Mucosa of gallbladder (tissue), 1 donor: Measurements from ENCODE around the gene CWF19L1. TPM values are rescaled to one million over a fixed set of nuclear protein-coding genes. Genes with fewer than 3 reads are reported as not detected.

Experiments used
- DNase-seq: peaks from one replicate; pipeline ENCODE4 v3.0.0-alpha.2; 2020; ENCODE audit warnings: low spot score
- total RNA-seq: library from RNA; stranded (reverse); gene quantifications from one replicate; pipeline ENCODE4 v1.2.1, GENCODE V29; 2021
- donor health status: DM: no; HTN: no; CAD: no.

The CWF19L1 gene
- total RNA-seq, 1 donor from 2014 or later: 14.0 TPM

DNA sequence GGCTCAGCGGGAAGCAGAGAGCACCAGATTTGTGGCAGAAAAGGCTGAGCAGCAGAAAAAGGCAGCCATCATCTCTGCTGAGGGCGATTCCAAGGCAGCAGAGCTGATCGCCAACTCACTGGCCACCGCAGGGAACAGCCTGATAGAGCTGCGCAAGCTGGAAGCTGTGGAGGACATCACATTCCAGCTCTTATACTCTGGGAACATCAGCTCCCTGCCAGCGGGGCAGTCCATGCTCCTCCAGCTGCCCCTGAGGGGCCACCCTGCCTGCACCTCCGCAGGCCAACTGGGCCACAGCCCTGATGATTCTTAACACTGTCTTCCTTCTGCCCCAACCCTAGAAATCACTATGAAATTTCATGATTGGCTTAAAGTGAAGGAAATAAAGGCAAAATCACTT lies 18.6 kb downstream of the CWF19L1 start:
- no peak for DNase-seq

DNA sequence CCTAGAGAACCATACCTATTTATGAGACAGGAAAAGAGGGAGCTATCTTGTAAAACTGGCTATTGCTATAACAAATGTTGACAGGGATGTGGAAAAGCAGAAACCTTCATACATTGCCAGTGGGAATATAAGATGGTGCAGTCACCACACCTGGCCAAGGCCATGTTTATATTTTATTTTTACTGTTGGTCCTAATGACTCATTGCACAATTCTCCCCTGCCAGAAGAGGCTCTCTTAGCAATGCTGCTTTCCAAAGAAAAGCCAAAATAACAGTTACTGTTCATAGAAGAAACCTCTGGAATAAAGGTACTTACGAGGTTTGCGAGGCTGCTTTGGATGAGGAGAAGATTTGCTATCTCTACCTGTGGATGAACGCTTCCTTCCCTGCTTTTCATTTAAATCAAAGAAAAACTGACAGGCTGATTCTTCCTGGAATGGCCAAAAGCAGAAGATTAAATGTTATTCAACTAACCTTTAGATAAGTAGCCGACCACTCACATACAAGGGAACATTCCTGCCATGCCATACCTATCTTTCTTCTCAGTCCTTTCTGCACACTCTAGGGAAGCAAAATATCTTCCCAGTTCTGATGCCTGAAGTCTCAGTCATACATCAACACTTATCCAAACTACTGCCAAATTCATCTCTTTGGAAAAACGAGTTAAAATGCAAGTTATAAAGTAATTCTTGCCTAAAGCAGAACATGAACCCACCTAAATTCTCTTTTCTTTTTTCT lies 21.8 kb downstream of the CWF19L1 start:
- no peak for DNase-seq

DNA sequence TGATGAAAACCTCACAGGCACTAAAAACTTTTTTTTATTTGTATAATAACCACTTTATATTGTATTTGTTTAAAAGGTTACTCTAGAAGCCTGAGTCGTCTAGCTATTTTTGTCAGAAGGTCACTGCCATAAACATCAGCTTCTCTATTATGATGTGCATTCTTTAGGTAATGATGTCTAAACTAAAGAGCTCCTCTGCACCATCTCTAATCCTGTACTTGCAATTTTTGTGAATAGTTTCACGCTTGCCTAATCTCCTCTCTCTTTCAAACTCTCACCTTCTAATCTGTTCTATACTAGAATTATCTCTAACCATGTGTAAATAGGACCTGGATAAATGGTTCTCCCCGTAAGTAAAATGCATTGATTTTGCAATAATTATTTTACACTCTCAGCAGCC lies 27.6 kb downstream of the CWF19L1 start:
- DNase-seq: no peak

DNA sequence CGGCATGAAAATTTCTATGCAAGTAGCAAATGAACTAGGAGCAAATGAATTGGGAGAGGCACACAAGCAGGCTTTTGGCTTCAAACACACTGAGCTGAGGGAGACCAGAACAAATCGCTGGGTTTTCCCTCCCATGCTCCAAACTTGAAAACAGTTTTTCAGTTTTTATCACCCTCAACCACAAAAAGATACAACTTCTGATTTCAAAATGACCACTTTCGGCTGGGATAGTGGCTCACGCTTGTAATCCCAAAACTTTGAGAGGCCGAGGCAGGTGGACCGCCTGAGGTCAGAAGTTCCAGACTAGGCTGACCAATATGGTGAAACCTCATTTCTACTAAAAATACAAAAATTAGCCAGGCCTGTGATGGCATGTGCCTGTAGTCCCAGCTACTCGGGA lies 29.0 kb downstream of the CWF19L1 start:
- no peak for DNase-seq

DNA sequence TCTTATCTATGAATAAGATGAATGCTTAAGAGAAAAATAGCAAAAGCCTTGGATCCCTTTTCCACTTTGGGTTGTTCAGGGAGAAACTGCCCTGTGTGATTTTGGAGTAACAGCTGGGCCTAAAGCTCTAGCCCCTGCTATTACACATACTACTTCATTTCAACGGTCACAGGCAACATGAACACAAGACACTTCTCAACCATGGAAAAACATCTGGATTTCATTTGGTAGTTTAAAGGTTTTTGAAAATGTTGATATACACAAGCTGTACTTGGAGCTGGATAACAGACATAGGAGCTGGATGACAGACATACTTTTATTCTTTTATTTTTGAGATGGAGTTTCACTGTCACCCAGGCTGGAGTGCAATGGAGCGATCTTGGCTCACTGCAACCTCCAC lies 35.3 kb downstream of the CWF19L1 start:
- no peak for DNase-seq

DNA sequence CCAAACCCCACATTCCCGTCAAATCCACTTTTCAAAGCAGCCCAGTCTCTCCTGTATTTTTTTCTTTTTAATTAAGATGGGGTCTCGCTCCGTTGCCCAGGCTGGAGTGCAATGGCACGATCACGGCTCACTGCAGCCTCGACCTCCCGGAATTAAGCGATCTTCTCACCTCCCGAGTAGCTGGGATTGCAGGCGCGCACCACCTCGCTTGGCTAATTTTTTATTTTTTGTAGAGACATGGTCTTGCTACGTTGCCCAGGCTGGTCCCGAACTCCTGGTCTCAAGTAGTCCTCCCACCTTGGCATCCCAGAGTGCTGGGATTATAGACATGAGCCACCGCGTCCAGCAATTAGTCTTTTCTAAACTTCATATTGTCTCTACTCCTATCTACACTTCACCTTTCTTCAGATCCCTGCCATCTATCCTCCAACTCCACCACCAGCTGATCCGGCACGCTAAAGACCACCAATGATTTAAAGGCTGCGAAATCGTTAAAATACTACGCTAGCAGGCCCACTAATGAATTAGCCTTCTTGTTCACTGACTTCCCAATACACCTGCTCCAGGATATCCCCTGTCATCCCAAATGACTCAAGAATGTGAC lies 37.5 kb downstream of the CWF19L1 start:
- no peak for DNase-seq

DNA sequence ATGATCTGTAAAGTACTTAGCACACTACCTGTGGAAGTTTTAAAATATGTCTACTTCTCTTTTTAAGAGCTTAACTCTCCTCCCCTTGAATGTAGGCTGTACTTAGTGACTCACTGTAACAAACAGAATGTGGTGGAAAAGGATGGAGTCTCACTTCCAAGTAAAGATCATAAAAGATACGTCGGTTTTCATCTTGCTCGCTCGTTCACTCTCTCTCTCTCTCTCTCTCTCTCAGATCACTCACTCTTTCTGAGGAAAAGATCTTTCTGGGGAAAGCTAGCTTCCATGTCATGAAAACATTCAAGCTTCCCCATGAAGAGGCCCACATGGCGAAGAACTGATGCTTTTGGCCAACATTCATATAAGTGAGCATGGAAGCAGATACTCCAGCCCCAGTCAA lies 43.6 kb downstream of the CWF19L1 start:
- no peak for DNase-seq

DNA sequence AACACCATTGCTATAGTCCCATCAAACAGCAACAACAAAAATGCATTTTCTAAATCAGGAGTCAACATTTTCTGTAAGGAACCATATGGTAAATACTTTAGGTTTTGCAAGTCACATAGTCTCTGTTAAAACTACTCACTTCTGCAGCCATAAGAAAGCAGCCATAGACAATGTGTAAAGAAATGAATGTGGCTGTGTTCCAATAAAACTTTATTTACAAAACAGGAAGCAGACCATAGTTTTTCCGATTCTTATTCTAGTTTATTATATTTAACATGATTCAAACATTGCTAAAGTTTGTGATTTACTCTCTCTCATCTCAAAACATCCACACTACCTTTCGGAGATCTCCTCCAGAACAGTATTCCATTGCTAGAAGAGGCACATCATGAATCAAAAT lies 44.9 kb downstream of the CWF19L1 start:
- DNase-seq: no peak

DNA sequence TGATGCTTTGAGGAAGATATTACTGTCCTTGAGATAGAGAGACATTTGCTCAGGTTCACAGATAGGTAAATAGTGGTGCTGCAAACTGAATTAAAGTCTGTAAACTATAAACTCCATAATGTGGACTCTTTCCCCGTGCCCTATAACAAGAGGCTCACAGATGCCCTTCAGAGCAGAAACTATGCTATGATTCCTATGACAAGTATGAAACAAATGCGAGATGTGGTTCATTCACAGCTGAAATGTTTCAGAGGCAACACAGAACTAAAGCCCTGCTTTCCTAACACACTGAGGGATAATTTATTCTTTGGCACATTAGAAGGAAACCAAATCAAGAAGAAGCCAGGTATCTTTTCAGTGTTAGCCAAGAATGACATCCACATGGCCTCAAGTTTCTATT lies 51.4 kb downstream of the CWF19L1 start:
- no peak for DNase-seq

DNA sequence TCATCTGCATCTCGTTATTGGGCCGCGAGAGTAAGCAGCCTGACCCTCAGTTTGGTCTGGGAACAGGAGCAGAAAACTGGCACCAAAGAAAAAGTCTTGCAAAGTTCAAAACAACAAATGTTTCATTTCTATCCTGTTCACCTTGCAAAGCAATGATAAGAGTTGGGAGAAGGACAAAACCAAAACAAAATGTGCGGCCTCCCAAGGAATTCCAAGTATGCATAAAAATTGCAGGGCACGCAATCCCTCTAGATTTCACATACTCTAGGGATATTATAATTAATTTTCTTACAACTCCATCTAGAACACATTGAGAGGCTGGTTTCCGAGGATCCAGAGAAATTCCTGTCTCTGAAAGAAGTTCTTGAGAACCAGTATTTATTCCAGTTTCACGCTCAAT lies 58.1 kb downstream of the CWF19L1 start:
- DNase-seq: no peak

DNA sequence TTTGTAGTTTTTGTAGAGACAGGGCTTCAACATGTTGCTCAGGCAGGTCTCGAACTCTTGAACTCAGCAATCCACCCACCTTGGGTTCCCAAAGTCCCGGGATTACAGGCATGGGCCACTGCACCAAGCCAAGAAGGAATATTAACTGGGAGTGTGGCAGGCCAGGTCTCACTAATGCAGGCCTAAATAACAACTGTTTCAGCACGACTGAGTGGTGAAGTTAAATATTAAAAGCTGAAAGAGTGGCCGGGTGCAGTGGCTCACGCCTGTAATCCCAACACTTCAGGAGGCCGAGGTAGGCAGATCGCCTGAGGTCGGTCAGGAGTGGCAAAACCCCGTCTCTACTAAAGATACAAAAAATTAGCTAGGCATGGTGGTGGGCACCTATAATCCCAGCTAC lies 59.2 kb downstream of the CWF19L1 start:
- no peak for DNase-seq

DNA sequence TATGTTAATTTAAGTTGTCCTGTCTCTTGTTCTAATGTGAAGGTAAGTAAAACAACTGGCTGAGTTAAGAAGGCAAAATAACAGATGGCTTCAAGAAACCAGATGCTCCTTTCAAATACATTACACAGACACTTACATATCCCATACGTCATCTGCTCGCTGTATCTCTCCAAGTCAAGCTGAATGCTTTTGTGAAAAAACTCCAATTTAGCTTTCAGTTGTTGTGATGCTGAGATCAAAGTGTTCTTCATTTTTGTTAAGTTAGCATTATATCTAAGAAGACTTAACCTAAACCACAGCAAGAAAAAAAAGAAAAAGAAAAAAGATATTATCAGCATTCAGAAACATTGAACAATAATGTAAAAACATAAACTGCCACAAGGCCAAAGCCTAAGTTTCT lies 63.1 kb downstream of the CWF19L1 start:
- DNase-seq: no peak

DNA sequence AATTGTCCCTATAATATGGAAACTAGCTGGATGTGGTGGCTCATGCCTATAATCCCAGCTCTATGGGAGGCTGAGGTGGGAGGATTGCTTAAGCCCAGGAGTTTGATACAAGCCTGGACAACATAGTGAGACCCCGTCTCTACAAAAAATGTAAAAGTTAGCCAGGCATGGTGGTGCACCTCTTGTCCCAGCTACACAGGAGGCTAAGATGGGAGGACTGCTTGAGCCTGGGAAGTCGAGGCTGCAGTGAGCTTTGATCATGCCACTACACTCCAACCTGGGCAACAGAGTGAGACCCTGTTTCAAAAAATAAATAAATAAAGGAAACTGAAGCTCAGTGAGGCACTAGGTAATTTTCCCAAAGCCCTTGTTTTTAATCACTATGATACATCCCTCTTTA lies 65.9 kb downstream of the CWF19L1 start:
- no peak for DNase-seq

DNA sequence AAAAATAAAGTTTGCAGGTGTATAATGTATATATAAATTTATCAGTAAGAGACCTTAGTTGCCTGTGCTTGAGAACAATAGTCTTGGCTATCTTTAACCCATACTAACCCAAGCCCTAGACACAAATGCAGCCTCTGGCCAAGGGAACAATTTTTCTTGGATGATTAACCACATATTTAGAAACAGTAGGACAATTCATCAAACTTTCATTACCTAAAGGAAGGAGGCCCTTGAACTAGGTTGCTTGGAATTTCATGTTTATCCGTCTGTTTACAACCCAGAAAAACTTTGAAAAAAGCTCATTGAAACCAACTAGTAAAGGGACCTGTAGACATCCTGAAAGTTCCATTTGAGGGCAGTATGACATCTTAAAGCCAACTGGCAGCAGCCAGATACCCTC lies 72.7 kb downstream of the CWF19L1 start:
- DNase-seq: no peak

DNA sequence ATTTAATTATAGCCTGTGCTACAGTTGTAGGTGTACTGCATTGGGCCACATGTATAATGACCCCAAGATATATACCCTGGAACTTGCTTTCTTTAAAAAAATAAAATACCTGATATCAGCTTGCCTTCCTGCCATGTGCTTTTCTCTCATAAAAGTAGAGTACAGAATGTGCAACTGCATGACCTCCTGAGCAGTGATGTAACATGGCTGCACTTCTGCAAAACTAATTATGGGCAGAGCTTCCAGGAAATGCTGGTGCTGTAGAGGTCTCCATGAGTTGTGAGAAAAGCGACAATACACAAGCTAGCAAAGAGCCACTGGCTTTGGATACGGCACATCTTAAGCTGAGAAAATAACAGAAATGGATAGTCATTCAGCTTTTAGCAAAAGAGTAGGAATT lies 75.1 kb downstream of the CWF19L1 start:
- no peak for DNase-seq

DNA sequence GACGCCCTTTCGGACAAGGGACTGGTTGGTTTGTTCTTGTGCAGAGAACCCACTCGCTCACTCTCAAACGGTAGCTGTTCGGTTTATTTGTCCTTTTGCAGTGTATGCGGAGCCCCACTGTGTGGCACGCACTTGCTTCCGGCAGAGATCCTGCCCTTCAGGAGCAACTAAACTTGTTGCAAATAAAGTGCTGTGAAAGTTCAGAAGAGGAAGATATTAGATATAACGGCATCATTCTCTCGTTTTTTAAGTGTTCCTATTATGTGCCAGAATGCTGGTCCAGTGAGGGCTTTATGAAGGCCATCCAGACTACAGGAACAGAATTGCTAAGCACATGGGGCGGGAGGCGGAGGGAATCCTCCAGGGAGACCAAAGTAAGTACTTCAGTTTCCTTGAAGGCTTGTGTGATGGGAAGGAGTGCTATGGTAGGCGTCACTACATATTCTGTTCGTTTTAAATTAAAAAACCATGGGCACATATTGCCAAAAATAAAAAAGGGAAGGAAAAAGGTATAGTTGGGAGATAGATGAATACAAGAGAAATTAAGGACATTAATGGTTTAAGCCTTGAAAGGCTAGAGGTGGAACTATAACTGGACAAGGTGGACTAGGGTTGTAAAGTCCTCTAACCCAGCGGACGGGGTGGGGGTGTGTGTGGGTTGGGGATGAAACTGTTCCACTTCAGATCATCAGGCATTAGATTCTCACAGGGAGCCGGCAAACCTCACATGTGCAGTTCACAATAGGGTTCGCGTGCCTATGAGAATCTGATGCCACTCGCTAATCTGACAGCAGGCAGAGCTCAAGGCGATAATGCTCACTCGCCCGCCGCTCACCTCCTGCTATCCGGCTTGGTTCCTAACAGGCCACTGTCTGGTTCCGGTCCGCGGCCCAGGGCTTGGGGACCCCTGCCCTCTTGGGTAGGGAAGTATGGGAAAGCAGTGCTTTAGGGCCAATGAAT lies 80.9 kb downstream of the CWF19L1 start:
- no peak for DNase-seq

DNA sequence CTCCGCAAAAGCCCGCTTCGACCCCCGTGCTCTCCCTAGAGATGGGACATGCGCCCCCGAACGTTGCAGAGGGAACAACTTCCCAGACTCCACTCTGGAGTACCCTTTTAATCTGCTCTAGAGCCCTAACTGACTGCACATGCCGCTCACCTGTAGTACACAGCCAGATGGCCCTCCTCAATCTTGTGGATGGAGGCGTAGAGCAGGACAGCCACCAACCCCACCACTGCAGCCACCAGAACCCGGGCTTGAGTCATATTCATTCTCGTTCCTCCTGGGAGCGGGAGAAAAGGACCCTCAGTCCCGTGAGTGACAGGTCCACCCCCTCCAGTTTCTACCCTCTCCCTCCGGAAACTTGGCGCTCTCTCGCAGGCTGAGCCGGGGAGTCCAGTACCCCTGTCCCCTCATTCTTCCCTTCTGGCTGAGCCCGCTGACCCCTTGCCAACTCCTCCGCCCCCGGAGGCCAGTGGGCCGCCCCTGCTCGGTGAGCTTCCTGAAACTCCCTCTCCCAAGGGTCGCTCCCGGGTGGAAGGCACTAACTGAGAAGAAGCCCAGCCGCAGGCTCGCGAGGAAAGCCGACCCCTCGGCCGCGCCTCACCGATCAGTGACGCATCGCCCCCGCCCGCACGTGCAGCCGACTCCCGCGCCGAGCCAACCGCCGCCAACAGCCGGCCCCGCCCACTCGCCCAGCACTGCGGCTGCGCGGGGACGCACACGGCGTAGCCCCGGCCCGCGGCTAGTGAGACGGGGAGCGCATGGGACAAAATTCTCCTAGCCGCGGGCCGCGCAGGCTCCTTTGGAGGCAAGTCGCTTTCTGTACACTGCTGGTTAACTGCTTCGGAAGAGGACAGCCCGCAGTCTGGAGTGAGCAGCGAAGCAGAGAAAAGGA lies 81.8 kb downstream of the CWF19L1 start, which contains the start of gene ERLIN1:
ERLIN1 (minus strand) TSS at position 666 of the 889 bp plus-strand sequence; CDS start at position 263, 403 bp downstream.
- peak; percentile 91 for DNase-seq

DNA sequence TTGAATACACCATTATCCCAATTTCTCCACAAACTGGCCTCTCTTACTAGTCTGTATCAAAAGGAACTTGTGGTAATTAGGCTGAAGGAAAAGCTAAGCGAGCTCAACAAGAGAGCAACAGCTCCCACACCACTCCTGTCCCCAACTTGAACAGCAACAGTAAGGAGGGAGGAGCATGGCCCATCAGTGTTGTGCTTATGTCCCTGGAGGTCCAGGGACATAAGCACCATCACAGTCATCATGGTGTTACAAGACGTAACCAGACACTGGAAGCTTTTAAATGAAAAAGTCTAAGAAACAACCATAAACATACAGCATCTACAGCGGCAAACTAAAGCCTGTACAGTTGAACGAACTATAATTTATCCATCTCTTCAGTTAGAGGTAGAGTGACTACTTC lies 82.6 kb downstream of the CWF19L1 start:
- no peak for DNase-seq

DNA sequence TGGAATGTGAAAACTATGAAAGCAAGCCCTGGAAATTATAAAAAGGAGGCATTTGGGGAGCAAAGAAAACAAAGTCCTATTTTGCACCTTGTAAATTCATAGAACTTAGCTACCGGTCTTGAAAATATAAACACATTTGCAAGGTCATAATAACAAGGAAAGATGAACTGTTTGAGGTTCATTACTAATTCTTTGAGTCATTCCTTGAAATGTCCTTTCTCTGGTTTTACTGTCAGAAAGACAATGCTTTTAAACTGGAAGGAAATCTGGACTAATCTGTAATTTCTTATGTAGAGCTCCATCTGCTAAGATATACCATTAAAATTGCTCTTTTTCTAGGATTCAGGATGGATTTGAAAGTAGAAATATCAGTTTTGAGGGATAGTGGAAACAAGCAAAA lies 83.0 kb downstream of the CWF19L1 start:
- no peak for DNase-seq

DNA sequence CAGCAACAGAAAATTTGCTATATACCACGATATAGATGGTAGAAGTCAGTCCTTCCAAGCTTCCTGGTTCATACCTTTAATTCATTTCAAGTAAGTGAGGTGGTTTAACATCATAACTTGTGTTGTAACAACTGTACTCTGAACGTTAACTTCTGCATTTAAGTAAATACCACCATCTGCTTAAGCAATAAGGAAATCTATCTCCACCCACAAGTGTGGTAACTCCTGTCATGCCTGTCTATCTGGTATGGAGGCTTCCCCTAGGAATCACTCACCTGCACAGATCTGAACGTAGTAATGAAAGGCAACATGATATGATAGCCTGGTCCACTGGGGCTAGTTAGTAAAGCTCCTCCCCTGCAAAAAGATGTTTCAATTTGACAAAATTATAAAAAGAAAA lies 84.0 kb downstream of the CWF19L1 start:
- DNase-seq: no peak

DNA sequence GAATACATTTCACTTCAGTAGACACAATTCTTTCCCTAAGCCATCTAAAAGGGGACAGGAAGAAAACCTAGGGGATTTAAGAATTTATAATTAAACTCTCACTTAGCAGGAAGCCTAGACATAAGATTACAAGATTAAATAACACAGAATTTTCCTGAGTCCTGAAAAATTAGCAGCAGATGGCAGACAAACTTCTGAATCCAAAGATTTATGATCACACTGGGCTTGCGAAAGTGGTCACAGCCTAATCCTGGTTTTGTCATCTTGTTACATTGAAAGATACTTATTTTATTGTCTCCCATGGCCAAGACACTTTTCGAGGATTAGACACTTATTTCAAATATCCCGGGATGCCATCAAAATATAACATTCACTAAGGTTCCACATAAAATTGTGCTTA lies 84.5 kb downstream of the CWF19L1 start:
- DNase-seq: no peak
